ENCODE data around the gene LRRC3.

The LRRC3 gene

DNA sequence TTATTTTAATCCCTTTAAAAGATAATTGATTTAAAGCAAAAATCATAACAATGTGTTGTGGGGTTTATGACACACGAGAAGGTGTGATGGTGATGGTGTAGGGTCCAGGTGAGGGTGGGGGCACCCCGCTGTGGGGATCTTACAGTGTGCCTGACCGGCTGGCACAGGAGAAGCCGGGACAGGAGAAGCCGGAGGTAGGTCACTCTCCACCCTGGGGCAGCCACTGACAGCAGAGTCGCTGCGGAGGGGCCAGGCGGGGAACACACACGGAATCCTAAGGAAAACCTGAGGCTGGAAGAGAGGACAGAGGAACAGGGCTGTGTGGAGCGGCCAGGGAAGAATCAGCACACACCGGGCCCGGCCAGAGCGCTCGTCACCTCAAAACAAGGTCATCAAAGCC lies 4.3 kb upstream of the LRRC3 start:
- Histone ChIP-seq H3K9me3 (ENCODE audit: control insufficient read depth, insufficient read depth, low read depth, low read length) (no peaks in the 10 kb centered on the region), H3K36me3 (ENCODE audit: control insufficient read depth, insufficient read depth, low read length) (no peaks in the 10 kb centered on the region), H3K4me3 (ENCODE audit: low read depth, low read length) (no peak overlapping the region), H3K27me3 (ENCODE audit: control insufficient read depth, insufficient read depth, low read length) (0 out of 2 replicates have a peak, but pooled peaks cover 8% of the 10 kb centered on the region), H3K27ac (ENCODE audit: low read depth, low read length) (no peak overlapping the region), H3K9ac (ENCODE audit: low read length) (no peak overlapping the region), H3K4me1 (ENCODE audit: control insufficient read depth, insufficient read depth, low read length) (peaks cover 4% of the 10 kb centered on the region; the same call in 1 of the 2 replicates)

DNA sequence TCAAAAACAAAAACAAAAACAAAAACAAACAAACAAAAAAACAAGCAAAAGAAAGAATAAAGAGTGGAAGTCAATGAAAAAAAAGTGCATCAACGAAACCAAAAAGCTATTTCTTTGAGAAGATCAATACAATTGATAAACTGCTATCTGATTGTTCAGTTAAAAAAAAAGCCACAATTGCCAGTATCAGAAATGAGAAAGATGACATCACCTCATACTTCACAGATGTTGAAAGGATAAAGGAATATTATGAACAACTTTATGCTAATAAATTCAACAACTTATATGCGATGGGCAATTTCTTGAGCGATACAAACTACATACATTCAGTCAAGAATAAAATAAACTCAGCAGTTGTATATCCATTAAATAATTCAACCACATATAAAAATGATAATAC lies 2.2 kb upstream of the LRRC3 start:
- Histone ChIP-seq H3K4me1 (ENCODE audit: control insufficient read depth, insufficient read depth, low read length) (peaks cover 4% of the 10 kb centered on the region; the same call in 1 of the 2 replicates), H3K36me3 (ENCODE audit: control insufficient read depth, insufficient read depth, low read length) (peaks cover 9% of the 10 kb centered on the region; the same call in 1 of the 2 replicates), H3K27me3 (ENCODE audit: control insufficient read depth, insufficient read depth, low read length) (0 out of 2 replicates have a peak, but pooled peaks cover 8% of the 10 kb centered on the region), H3K9ac (ENCODE audit: low read length) (no peak overlapping the region), H3K9me3 (ENCODE audit: control insufficient read depth, insufficient read depth, low read depth, low read length) (no peaks in the 10 kb centered on the region), H3K4me3 (ENCODE audit: low read depth, low read length) (no peak overlapping the region), H3K27ac (ENCODE audit: low read depth, low read length) (no peak overlapping the region)

DNA sequence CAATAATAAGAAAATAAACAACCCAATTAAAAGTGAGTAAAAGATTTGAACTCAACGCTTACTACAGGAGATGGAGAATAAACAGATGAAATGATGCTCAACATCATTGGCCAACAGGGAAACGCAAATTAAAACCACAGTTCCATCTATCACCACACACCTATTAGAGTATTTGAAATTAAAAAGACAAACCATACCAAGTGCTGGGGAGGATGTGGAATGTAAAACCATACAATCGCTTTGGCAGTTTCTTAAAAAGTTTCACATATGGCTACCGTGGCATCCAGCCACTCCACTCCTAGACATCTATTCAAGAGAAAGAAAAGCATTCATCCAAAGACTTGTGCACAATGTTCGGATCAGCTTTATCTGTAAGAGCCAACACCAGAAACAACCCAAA lies 1.3 kb upstream of the LRRC3 start:
- no peak overlapping the region for H3K4me3 ChIP-seq (ENCODE audit: low read depth, low read length)
- H3K4me1 ChIP-seq (ENCODE audit: control insufficient read depth, insufficient read depth, low read length), result peaks cover 4% of the 10 kb centered on the region; the same call in 1 of the 2 replicates
- H3K9me3 ChIP-seq (ENCODE audit: control insufficient read depth, insufficient read depth, low read depth, low read length), result no peaks in the 10 kb centered on the region
- H3K9ac ChIP-seq (ENCODE audit: low read length), result no peak overlapping the region
- no peak overlapping the region for H3K27ac ChIP-seq (ENCODE audit: low read depth, low read length)
- H3K27me3 ChIP-seq (ENCODE audit: control insufficient read depth, insufficient read depth, low read length), result 0 out of 2 replicates have a peak, but pooled peaks cover 8% of the 10 kb centered on the region
- H3K36me3 ChIP-seq (ENCODE audit: control insufficient read depth, insufficient read depth, low read length), result peaks cover 9% of the 10 kb centered on the region; the same call in 1 of the 2 replicates

DNA sequence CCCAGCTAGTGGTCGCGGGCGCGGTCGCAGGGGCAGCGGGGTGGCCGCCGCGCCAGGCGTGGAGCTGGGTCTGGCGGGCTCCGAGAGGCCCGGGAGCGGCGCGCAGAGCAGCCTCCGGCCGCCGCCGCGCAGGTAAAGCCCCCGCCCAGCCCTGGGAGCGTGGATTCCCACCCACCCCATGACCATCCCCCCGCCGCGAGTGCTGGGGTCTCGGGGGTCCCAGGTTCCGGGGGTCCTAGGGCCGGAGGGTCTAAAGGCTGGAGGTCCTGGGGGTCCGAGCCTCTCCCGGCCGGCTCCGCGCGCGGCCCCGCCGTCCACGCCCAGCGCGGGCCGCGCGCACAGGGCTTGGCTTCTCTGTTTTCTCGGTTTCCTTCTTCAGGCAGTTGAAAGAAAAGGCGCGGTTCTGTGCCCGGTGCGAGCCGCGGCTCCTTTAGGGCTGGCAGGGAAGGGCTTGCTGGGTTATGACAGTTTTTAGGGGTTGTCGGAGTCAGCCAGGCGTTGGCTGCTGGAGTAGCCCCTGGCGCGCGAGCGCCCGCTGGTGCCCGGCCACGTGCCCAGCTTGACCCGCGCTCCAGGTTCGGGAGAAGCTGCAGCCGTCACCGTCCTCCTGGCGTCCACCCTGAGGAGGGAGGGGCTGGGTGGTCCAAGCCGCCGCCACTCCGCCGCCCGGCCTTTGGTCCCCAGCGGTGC lies 359 bp downstream of the LRRC3 start:
- peaks cover 9% of the 10 kb centered on the region; the same call in 1 of the 2 replicates for H3K36me3 ChIP-seq (ENCODE audit: control insufficient read depth, insufficient read depth, low read length)
- H3K4me1 ChIP-seq (ENCODE audit: control insufficient read depth, insufficient read depth, low read length), result peaks cover 4% of the 10 kb centered on the region; the same call in 1 of the 2 replicates
- H3K4me3 ChIP-seq (ENCODE audit: low read depth, low read length), result peak overlapping the region; percentile 70
- 0 out of 2 replicates have a peak, but pooled peaks cover 8% of the 10 kb centered on the region for H3K27me3 ChIP-seq (ENCODE audit: control insufficient read depth, insufficient read depth, low read length)
- no peak overlapping the region for H3K27ac ChIP-seq (ENCODE audit: low read depth, low read length)
- H3K9me3 ChIP-seq (ENCODE audit: control insufficient read depth, insufficient read depth, low read depth, low read length), result no peaks in the 10 kb centered on the region
- no peak overlapping the region for H3K9ac ChIP-seq (ENCODE audit: low read length)

DNA sequence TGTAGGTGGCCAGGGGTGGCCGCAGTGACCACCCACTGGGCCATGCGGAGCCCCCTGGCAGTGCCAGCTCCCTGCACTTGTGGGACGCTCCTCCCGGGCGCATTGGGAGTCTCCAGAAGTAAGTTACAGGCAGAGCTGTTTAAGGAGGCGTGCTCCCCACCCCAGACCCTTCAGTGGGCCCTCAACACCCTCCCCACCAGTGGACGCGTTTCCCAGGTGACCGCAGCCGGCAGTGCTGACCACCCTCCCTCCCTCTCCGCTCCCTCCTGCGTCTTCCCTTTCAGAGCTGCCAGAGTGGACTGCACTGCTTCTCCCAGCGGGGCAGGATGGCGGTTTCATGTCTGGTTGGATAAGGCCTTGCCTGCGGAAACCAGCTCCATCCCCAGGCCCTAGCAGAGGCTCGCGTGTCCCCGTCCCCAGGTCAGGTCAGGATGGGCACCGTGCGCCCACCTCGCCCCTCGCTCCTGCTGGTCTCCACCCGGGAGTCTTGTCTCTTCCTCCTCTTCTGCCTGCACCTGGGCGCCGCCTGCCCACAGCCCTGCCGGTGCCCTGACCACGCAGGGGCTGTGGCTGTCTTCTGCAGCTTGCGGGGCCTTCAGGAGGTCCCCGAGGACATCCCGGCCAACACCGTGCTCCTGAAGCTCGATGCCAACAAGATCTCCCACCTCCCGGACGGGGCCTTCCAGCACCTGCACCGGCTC lies 1.1 kb downstream of the LRRC3 start:
- H3K27ac ChIP-seq (ENCODE audit: low read depth, low read length), result no peak overlapping the region
- peaks cover 9% of the 10 kb centered on the region; the same call in 1 of the 2 replicates for H3K36me3 ChIP-seq (ENCODE audit: control insufficient read depth, insufficient read depth, low read length)
- H3K9ac ChIP-seq (ENCODE audit: low read length), result no peak overlapping the region
- peak overlapping the region; percentile 70 for H3K4me3 ChIP-seq (ENCODE audit: low read depth, low read length)
- H3K27me3 ChIP-seq (ENCODE audit: control insufficient read depth, insufficient read depth, low read length), result 0 out of 2 replicates have a peak, but pooled peaks cover 8% of the 10 kb centered on the region
- H3K9me3 ChIP-seq (ENCODE audit: control insufficient read depth, insufficient read depth, low read depth, low read length), result no peaks in the 10 kb centered on the region
- peaks cover 4% of the 10 kb centered on the region; the same call in 1 of the 2 replicates for H3K4me1 ChIP-seq (ENCODE audit: control insufficient read depth, insufficient read depth, low read length)

DNA sequence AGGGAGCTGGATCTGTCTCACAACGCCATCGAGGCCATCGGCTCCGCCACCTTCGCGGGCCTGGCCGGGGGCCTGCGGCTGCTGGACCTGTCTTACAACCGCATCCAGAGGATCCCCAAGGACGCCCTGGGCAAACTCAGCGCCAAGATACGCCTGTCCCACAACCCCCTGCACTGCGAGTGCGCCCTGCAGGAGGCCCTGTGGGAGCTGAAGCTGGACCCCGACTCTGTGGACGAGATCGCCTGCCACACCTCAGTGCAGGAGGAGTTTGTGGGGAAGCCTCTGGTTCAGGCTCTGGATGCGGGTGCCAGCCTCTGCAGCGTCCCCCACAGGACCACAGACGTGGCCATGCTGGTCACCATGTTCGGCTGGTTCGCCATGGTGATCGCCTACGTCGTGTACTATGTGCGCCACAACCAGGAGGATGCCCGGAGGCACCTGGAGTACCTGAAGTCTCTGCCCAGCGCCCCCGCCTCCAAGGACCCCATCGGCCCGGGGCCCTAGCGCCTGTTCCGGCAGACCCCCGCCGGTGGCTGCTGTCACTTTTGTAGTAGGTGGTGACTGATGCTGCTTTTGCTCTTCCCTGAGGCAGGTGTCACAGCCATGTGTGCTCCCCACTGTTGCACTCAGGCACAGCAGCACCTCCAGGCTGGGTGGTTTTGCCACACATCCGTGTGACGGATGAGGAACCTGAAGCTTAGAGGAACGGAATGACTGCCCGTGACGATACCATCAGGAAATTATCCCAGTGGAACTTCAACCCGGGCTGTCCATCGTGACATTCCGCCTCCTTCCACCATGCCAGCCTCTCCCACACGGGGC lies 1.8 kb downstream of the LRRC3 start:
- Histone ChIP-seq H3K36me3 (ENCODE audit: control insufficient read depth, insufficient read depth, low read length) (peaks cover 9% of the 10 kb centered on the region; the same call in 1 of the 2 replicates), H3K4me1 (ENCODE audit: control insufficient read depth, insufficient read depth, low read length) (peaks cover 4% of the 10 kb centered on the region; the same call in 1 of the 2 replicates), H3K27ac (ENCODE audit: low read depth, low read length) (no peak overlapping the region), H3K9ac (ENCODE audit: low read length) (no peak overlapping the region), H3K27me3 (ENCODE audit: control insufficient read depth, insufficient read depth, low read length) (0 out of 2 replicates have a peak, but pooled peaks cover 8% of the 10 kb centered on the region), H3K4me3 (ENCODE audit: low read depth, low read length) (no peak overlapping the region), H3K9me3 (ENCODE audit: control insufficient read depth, insufficient read depth, low read depth, low read length) (no peaks in the 10 kb centered on the region)

DNA sequence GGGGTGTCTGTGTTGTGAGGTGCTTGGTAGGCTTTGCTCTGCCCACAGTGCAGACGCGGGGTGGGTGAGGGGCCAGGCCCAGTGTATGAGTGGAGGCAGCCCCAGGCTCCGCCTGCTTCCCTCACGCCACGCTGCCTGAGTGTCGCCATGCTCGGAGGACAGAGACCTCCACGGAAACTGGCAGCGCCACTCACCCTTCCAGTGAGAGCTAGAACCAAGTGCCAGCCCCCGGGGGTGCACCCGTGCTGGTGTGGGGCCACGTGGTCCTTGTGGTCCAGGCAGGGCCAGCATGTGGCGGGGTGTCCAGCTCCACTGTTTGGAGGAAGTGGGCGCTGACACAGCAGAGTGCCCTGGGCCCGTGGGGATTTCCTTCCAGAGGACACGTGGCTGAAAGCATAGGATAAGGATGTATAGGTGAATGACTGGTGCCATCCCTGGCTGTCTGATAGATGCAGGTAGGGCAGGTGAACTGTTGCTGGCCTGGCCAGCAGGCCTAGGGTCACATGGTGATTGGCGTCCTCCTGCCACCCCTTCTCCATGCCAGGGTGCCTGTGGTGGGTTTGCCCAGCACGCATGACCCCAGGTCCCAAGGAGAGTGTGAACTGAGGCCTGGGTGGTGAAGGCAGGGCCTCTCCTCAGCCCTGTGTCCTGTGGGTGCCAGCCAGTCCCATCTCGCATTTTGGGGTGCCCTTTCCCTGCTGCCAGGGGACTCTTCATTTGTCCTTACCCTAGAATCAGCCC lies 3.8 kb downstream of the LRRC3 start:
- peaks cover 4% of the 10 kb centered on the region; the same call in 1 of the 2 replicates for H3K4me1 ChIP-seq (ENCODE audit: control insufficient read depth, insufficient read depth, low read length)
- no peak overlapping the region for H3K9ac ChIP-seq (ENCODE audit: low read length)
- H3K27me3 ChIP-seq (ENCODE audit: control insufficient read depth, insufficient read depth, low read length), result 0 out of 2 replicates have a peak, but pooled peaks cover 5% of the 10 kb centered on the region
- no peak overlapping the region for H3K27ac ChIP-seq (ENCODE audit: low read depth, low read length)
- no peak overlapping the region for H3K4me3 ChIP-seq (ENCODE audit: low read depth, low read length)
- H3K36me3 ChIP-seq (ENCODE audit: control insufficient read depth, insufficient read depth, low read length), result peaks cover 9% of the 10 kb centered on the region; the same call in 1 of the 2 replicates
- no peaks in the 10 kb centered on the region for H3K9me3 ChIP-seq (ENCODE audit: control insufficient read depth, insufficient read depth, low read depth, low read length)

DNA sequence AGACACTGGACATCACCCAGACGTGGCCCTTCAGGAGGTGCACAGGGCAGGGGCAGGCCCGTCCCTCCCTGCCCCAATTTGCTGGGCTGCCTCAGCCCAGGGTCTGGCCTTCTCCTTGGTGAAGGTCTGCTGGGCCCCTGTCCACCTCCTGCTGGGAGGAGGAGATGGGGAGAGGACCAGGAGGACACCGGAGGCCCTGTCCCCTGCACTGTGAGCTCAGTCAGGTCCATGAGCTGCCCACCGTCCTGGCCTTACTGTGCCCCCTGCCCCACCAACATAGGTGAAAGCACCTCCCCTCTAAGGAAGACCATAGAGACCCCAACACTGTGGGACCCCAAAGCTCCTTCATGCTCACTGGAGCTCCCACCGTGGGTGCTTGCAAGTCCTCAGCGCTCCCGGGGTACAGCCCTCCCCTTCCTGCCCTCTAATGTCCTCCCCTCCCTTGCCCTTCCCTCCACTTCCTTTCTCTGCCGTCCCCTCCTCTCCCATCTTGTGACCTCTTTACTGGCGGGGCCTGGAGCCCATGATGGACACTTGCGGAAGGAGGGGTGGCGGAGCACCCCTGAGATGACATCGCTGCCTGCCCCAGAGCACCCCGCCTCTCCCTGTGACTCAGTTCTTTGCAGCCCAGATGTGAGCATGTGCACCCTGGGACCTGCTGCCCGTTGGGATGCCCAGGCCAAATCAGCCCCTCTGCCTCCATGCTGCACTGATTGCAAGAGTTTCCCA lies 4.6 kb downstream of the LRRC3 start:
- Histone ChIP-seq H3K4me3 (ENCODE audit: low read depth, low read length) (no peak overlapping the region), H3K36me3 (ENCODE audit: control insufficient read depth, insufficient read depth, low read length) (peaks cover 9% of the 10 kb centered on the region; the same call in 1 of the 2 replicates), H3K9ac (ENCODE audit: low read length) (no peak overlapping the region), H3K9me3 (ENCODE audit: control insufficient read depth, insufficient read depth, low read depth, low read length) (no peaks in the 10 kb centered on the region), H3K27me3 (ENCODE audit: control insufficient read depth, insufficient read depth, low read length) (no peaks in the 10 kb centered on the region), H3K27ac (ENCODE audit: low read depth, low read length) (no peak overlapping the region), H3K4me1 (ENCODE audit: control insufficient read depth, insufficient read depth, low read length) (no peaks in the 10 kb centered on the region)

DNA sequence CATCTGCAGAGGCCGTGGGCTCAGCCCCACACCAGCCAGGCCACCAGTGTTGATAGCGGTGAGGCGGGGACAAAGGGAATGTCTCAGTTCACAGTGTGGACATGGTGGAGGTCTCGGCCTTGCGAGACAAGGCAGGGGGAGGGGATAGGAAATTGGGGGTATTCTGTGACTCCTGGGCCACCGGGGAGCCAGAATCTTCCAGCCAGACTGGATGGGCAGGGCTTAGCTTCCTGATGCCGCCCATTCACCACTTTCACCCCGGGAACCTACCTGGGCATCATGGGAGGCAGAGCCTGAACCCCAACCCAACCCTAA lies 5.1 kb downstream of the LRRC3 start:
- peaks cover 9% of the 10 kb centered on the region; the same call in 1 of the 2 replicates for H3K36me3 ChIP-seq (ENCODE audit: control insufficient read depth, insufficient read depth, low read length)
- no peak overlapping the region for H3K27ac ChIP-seq (ENCODE audit: low read depth, low read length)
- H3K4me1 ChIP-seq (ENCODE audit: control insufficient read depth, insufficient read depth, low read length), result no peaks in the 10 kb centered on the region
- no peak overlapping the region for H3K4me3 ChIP-seq (ENCODE audit: low read depth, low read length)
- H3K9me3 ChIP-seq (ENCODE audit: control insufficient read depth, insufficient read depth, low read depth, low read length), result no peaks in the 10 kb centered on the region
- no peaks in the 10 kb centered on the region for H3K27me3 ChIP-seq (ENCODE audit: control insufficient read depth, insufficient read depth, low read length)
- H3K9ac ChIP-seq (ENCODE audit: low read length), result no peak overlapping the region

DNA sequence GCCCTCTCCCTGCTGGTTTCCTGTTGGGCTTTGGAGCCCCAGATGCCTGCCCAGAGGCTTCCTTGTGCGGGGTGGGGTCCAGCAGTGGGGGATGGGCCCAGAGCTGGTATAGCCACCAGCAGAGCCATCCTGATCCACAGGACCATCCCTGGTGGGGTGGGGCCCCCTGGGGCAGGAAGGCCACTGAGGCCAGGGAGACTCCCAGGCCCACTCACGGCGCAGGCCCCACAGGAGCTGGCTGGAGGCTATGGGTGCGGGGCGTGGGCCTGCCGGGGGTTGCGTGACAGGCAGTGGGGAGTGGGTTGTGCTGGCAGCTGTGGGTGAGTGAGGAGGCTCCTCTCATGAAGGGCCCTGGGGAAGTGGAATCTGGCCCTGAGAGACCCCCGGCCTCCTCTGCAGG lies 5.7 kb downstream of the LRRC3 start:
- Histone ChIP-seq H3K27me3 (ENCODE audit: control insufficient read depth, insufficient read depth, low read length) (no peaks in the 10 kb centered on the region), H3K9me3 (ENCODE audit: control insufficient read depth, insufficient read depth, low read depth, low read length) (no peaks in the 10 kb centered on the region)

More for the DNA sequence above, 5.7 kb downstream of the LRRC3 start:
- Histone ChIP-seq H3K27ac (ENCODE audit: low read depth, low read length) (no peak overlapping the region), H3K9ac (ENCODE audit: low read length) (no peak overlapping the region), H3K4me3 (ENCODE audit: low read depth, low read length) (no peak overlapping the region), H3K36me3 (ENCODE audit: control insufficient read depth, insufficient read depth, low read length) (peaks cover 9% of the 10 kb centered on the region; the same call in 1 of the 2 replicates), H3K4me1 (ENCODE audit: control insufficient read depth, insufficient read depth, low read length) (no peaks in the 10 kb centered on the region)
